Heart right ventricle (tissue), 16 donors: Measurements from ENCODE around the gene PARD6A. TPM values are rescaled to one million over a fixed set of nuclear protein-coding genes. Genes with fewer than 3 reads are reported as not detected.

Experiments used
- ATAC-seq, 8 donors: fragments of 200-7000 bp; cut with Tn5 transposase; one replicate each; pipeline ENCODE4 v1.9.1; 2020; ENCODE audit warnings: mild to moderate bottlenecking in 8 of 8, moderate library complexity in 8 of 8, moderate number of reproducible peaks in 1 of 8
- DNase-seq, 2 donors: peaks; one replicate each; pipeline ENCODE4 v3.0.0-alpha.2; 2020
- H3K27ac ChIP-seq, 10 donors: fragments of 200-600 bp; sonication (generic) in 2 of 10; one replicate each; pipeline versions ENCODE4 v1.5.0 to v1.8.0; 2020 to 2022; ENCODE audit warnings: mild to moderate bottlenecking in 3 of 10
- H3K27me3 ChIP-seq, 7 donors: fragments of 200-600 bp; one replicate each; pipeline ENCODE4 v1.8.0; 2021 to 2022; ENCODE audit warnings: mild to moderate bottlenecking in 2 of 7
- H3K36me3 ChIP-seq, 9 donors: fragments of 200-600 bp; sonication (generic) in 1 of 9; one replicate each; pipeline versions ENCODE4 v1.5.0 to v1.8.0; 2020 to 2022; ENCODE audit warnings: mild to moderate bottlenecking in 2 of 9
- H3K4me1 ChIP-seq, 9 donors: fragments of 200-600 bp; sonication (generic) in 1 of 9; one replicate each; pipeline versions ENCODE4 v1.5.0 to v1.8.0; 2020 to 2022; ENCODE audit warnings: mild to moderate bottlenecking in 4 of 9
- H3K4me3 ChIP-seq, 10 donors: fragments of 200-600 bp; sonication (generic) in 2 of 10; one replicate each; pipeline versions ENCODE4 v1.5.0 to v1.8.0; 2020 to 2022; ENCODE audit warnings: mild to moderate bottlenecking in 7 of 10, moderate library complexity in 2 of 10
- H3K9me3 ChIP-seq, 11 donors: fragments of 200-600 bp in 10 of 11; sonication (generic) in 2 of 11; one replicate each; pipeline versions ENCODE4 v1.5.0 to v1.8.0; 2013 to 2022; ENCODE audit warnings: mild to moderate bottlenecking in 2 of 11, control low read depth in 1 of 11, moderate library complexity in 1 of 11
- WGBS, 2 donors: extraction: QIAGEN DNeasy Blood & Tissue Kit; methylation state at CpG; one replicate each; pipeline ENCODE4 v1.1.7; 2013; ENCODE audit warnings: inconsistent platforms in 1 of 2; 5-methylcytosine and 5-hydroxymethylcytosine counted together
- intact Hi-C, 10 donors: fragments of 100-400 bp; cut with DNase I; formaldehyde crosslinking; loops; one replicate each; pipeline versions ENCODE4 v1.11.1 to v1.14.2; 2022
- polyA plus RNA-seq, 2 donors: library from polyadenylated mRNA; stranded (reverse); fragments of 200-250 nt; gene quantifications; one replicate each; pipeline ENCODE4 v1.2.3, GENCODE V29; 2013
- total RNA-seq, 10 donors: library from RNA; stranded (reverse); fragmentation: NEBNext Ultra II Directional in 3 of 10; extraction: Animal tissue kit (Norgen Biotek cat#: 25700) in 3 of 10; gene quantifications; one replicate each; pipeline versions ENCODE4 v1.2.1 to v1.2.4, GENCODE V29; 2021 to 2023
- TF ChIP-seq, protein P1 (sequence below), 9 donors: fragments of 200-600 bp; sonication (generic) in 2 of 9; IDR thresholded peaks; one replicate each; pipeline versions ENCODE4 v1.5.0 to v1.8.0; 2021 to 2022; ENCODE audit warnings: antibody characterized with exemption in 9 of 9, mild to moderate bottlenecking in 5 of 9, moderate library complexity in 1 of 9
- donor health status: Arrhythmogenic right ventricular cardiomyopathy.
- donor health status: ischemic (EF 13 %, LVEDD 7.1; RV severe dilation, severe dysfunction).
- donor health status: healthy with polysubstance abuse.
- donor health status: DM: no; HTN: yes; CAD: no.
- donor health status: DM: no; HTN: no; CAD: no.
- donor health status: ischemic (EF 25% LVEDD 6.9; RV normal size, moderate dysfunction).
- donor health status: ischemic (EF 25% LVEDD 5.7; RV mildly dilated, moderate dysfunction).
- donor health status: healthy.
- donor health status: DM: yes; HTN: yes; CAD: no.
- donor health status: Ischemic cardiomyopathy.
- donor health status: ischemic (EF 35%, LVEDD 5.7; RV mildly dilated, moderate dysfunction).
- donor health status: nonischemic (EF 11% LVEDD 7.7; RV severe dilation, severe dysfunction).
- donor health status: DM: yes; HTN: yes; CAD: no.
- donor health status: PGD.
- donor health status: ischemic (EF 29% LVEDD 5.4; RV normal size, mild dysfunction).
- donor health status: nonischemic (EF 23%, LVEDD 6.1; RV moderate dilation, normal function).

The PARD6A gene
- total and polyA plus RNA-seq, 12 donors = 1.7 to 5.9 (median 2.4) TPM

DNA sequence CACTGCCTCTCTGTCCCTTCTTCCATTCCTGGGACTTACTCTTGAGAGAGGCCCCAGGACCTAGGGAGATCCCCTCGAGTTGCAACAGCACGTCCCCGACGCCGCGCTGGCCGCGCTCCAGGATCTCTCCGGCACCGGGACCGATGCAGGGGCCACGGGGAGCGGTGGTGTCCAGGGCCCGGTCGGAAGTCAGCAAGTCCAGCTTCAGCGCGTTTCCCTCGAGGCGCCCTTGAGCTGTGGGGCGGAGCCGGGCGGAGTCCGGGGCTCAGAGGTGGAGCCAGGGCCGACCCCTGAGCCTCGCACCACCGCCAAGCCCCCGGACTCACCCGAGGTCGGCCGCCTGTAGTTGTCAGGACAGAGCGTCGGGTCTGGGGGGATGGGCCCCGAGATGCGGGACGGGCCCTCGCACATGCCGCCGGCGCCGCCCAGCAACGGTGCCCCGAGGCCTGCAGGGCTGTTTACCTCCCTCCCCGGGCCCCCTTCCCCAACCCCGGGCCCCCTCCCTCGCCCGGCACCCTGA is 5.3 kb downstream of the PARD6A start:
- intact Hi-C loops = loop anchor here in 5 of 10 donors (2.0 to 10.0 kb wide), 5 partner anchors 103 to 171 kb away; partner anchors contain the start of genes CTCF (in 3 of the 5), RANBP10 (in 1 of the 5) and TSNAXIP1 (in 1 of the 5)
- WGBS, 2 donors = 1 to 2% methylated on average over 36 to 46 of the region's 46 CpGs
- peaks cover 13 to 44% (median 30%) of the 10 kb centered on the region in 9 donors for H3K4me1 ChIP-seq

DNA sequence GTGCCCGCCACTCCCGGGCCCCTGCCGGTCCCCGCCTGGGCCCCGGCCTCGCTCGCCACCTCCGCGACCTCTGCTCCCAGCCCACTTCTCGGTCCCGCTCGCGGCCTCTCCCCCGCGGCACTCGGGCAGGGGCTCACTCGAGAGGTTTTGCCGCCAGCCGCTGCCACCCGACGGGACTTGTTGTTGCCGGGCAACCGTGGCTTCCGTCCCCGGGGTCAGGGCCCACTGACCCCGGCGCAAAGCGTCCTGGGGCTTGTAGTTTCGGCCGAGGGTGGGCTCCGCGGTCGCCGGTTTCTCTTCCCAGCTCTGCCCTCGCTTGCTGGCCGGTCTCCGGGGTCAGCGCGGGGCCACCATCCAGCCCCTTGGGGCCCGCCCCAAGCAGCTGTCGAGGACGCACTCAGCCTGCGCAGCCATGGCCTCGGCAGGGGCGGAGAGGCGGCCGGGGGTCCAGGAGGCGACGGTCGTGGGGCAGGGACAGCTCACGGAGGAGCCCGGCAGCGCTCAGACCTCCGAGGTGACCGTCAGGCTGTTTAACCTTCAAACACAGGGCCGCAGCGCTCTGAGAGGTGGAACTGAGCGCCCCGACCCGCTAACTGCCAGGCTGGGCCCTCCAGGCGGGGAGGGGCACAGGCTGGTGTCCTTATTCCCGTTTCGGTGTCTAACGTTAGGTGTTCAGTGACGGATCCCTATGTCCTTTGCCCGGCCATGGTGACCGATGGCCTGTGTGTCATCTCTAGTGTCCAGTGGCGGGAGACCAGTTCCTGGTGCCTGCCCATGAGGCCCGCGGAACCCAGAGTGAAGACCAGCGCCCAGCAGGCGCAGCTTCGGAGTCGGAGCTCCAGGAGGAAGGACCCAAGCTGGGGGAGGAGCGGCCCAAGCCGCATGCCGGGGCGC is 6.0 kb downstream of the PARD6A start, which contains the start of the genes C16orf86 and ENKD1:
C16orf86 (plus strand) TSS at position 256 of the 894 bp plus-strand sequence; CDS start at position 413, 157 bp downstream.
ENKD1 (minus strand) TSS at position 192 of the 894 bp plus-strand sequence. CDS start 308 bp downstream, outside the sequence.
- intact Hi-C loops = loop anchor here in 5 of 10 donors (1.0 to 10.0 kb wide), 6 partner anchors 104 to 172 kb away; partner anchors contain the start of genes CTCF (in 3 of the 5), RANBP10 (in 1 of the 5) and TSNAXIP1 (in 1 of the 5)

More for the DNA sequence above, 5.3 kb downstream of the PARD6A start:
- DNase-seq (peak in 1 of 2 donors; percentile 59), ATAC-seq (peak in 4 of 8 donors; percentile 4 to 8 (median 4))
- no peaks in the 10 kb centered on the region for H3K9me3 ChIP-seq
- H3K36me3 ChIP-seq = peaks cover 0 to 27% (median 0%) of the 10 kb centered on the region in 9 donors
- TF ChIP-seq, protein P1, sequence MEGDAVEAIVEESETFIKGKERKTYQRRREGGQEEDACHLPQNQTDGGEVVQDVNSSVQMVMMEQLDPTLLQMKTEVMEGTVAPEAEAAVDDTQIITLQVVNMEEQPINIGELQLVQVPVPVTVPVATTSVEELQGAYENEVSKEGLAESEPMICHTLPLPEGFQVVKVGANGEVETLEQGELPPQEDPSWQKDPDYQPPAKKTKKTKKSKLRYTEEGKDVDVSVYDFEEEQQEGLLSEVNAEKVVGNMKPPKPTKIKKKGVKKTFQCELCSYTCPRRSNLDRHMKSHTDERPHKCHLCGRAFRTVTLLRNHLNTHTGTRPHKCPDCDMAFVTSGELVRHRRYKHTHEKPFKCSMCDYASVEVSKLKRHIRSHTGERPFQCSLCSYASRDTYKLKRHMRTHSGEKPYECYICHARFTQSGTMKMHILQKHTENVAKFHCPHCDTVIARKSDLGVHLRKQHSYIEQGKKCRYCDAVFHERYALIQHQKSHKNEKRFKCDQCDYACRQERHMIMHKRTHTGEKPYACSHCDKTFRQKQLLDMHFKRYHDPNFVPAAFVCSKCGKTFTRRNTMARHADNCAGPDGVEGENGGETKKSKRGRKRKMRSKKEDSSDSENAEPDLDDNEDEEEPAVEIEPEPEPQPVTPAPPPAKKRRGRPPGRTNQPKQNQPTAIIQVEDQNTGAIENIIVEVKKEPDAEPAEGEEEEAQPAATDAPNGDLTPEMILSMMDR (IDR thresholded peaks at IDR 0.05) = no peak
- peak overlapping the region; percentile 81 to 98 (median 94) for H3K27ac ChIP-seq
- H3K4me3 ChIP-seq = peak overlapping the region; percentile 58 to 92 (median 87)
- H3K27me3 ChIP-seq = no peaks in the 10 kb centered on the region

DNA sequence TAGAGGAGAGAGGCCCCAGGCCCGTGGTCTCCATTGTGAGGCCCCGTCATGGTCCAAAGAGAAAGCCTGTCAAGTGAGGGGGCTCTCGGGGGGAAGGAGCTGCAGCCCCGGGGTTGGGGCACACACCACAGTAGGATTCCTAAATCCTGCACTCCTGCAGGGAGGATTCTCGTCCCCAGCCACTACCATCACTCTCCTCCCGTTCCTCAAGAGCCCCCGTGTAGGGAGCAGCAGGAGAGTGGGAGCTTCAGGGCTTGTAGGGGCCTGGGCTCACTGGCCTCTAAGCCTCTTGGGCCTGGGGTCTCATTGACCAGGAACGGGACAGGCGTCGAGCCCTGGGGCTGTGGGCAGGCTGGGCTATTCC is 6.7 kb downstream of the PARD6A start:
- Histone ChIP-seq H3K9me3 (no peaks in the 10 kb centered on the region), H3K27me3 (no peaks in the 10 kb centered on the region), H3K27ac (peak overlapping the region; percentile 81 to 98 (median 94)), H3K4me3 (peak overlapping the region; percentile 58 to 92 (median 87)), H3K4me1 (peaks cover 8 to 41% (median 28%) of the 10 kb centered on the region in 9 donors), H3K36me3 (peaks cover 0 to 25% (median 0%) of the 10 kb centered on the region in 9 donors)
- ATAC-seq (peak in 2 of 8 donors; percentile 3 to 6), DNase-seq (no peak)
- WGBS, 2 donors = 43 to 45% methylated on average over 10 of the region's 10 CpGs
- TF ChIP-seq, protein P1 (IDR thresholded peaks at IDR 0.05) = no peak
- intact Hi-C loops = loop anchor here in 5 of 10 donors (1.0 to 10.0 kb wide), 6 partner anchors 105 to 173 kb away; partner anchors contain the start of genes CTCF (in 3 of the 5), RANBP10 (in 1 of the 5) and TSNAXIP1 (in 1 of the 5)

More for the DNA sequence above, 6.0 kb downstream of the PARD6A start, which contains the start of the genes C16orf86 and ENKD1:
- Histone ChIP-seq H3K36me3 (peaks cover 0 to 27% (median 0%) of the 10 kb centered on the region in 9 donors), H3K27me3 (no peaks in the 10 kb centered on the region), H3K9me3 (no peaks in the 10 kb centered on the region), H3K4me3 (peak within 1 kb of the TSS; percentile 58 to 92 (median 87)), H3K4me1 (peaks cover 8 to 38% (median 25%) of the 10 kb centered on the region in 9 donors), H3K27ac (peak within 1 kb of the TSS; percentile 81 to 98 (median 94))
- peak; percentile 88 for DNase-seq
- WGBS, 2 donors = 4 to 5% methylated on average over 76 to 78 of the region's 78 CpGs
- TF ChIP-seq, protein P1 (IDR thresholded peaks at IDR 0.05) = peak in 1 of 9 donors; percentile 8
- ATAC-seq = peak; percentile 71 to 84 (median 76)
